ENCODE data around the gene TMEM59. TPM values are rescaled to one million over a fixed set of nuclear protein-coding genes. Genes with fewer than 3 reads are reported as not detected.
"Not testable (repeated sequence)": the region's sequence is repeated elsewhere in the genome, so short reads cannot be mapped to it uniquely, and the experiment has no call there.

The TMEM59 gene
- total RNA-seq, 2 donors from 2014 or later = 148 to 179 TPM

GRCh38 chr1:54002544-54003248, 50.3 kb downstream of the TMEM59 start:
- no peak overlapping the region for H3K4me3 Mint-ChIP-seq
- H3K9me3 Mint-ChIP-seq = peaks cover 2% of the 10 kb centered on the region in 2 donors
- ATAC-seq (replicated peaks in 1 of 2) (no peak), DNase-seq (no peak)
- H3K27me3 Mint-ChIP-seq (ENCODE audit: low read depth) = no peaks in the 10 kb centered on the region
- no peaks in the 10 kb centered on the region for H3K36me3 Mint-ChIP-seq (ENCODE audit: insufficient read depth in 2 of 2)
- no peak overlapping the region for H3K27ac Mint-ChIP-seq
- H3K4me1 Mint-ChIP-seq (ENCODE audit: low read depth) = no peaks in the 10 kb centered on the region

DNA sequence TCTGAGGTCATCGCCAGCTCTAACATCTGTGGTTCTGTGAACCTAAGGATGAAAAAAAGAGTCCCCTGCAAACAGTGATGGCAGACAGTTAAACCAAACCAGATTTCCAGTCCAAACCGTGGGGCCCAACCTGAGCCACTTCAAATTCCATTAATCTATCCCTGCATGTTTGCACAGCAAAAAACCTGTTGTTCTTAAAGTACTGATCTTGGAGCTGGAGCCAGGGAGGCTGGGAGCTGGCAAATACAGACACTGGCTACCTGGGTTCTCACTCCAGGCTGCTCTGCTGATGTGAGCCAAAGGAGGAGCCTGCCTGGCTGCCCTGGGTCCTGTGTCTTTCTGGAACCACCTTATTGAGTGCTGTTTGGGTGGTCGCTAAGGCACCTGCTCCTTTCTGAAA, 51.4 kb downstream of the TMEM59 start:
- H3K27ac Mint-ChIP-seq = no peak overlapping the region
- H3K4me3 Mint-ChIP-seq = no peak overlapping the region

DNA sequence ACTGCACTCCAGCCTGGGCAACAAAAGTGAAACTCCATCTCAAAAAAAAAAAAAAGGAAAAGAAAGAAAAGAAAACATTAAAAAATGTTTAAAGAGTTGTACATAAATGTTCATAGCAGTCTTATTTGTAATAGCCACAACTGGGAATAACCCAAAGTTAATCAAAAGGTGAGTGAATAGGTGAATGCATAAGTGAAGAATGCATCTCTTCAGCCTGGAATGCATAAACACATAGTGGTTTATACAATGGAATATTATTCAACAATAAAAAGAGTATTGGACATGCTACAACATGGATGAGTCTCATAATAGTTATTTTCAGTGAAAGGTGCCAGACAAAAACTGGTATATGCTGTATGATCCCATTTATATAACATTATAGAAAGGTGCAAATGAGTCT, 53.1 kb downstream of the TMEM59 start:
- no peak overlapping the region for H3K27ac Mint-ChIP-seq
- no peaks in the 10 kb centered on the region for H3K27me3 Mint-ChIP-seq (ENCODE audit: low read depth)
- no peaks in the 10 kb centered on the region for H3K4me1 Mint-ChIP-seq (ENCODE audit: low read depth)
- no peak for ATAC-seq (replicated peaks in 1 of 2)
- no peak overlapping the region for H3K4me3 Mint-ChIP-seq
- DNase-seq = no peak
- no peaks in the 10 kb centered on the region for H3K36me3 Mint-ChIP-seq (ENCODE audit: insufficient read depth in 2 of 2)
- peaks cover 2% of the 10 kb centered on the region in 2 donors for H3K9me3 Mint-ChIP-seq

More for the DNA sequence above, 51.4 kb downstream of the TMEM59 start:
- Mint-ChIP-seq H3K36me3 (ENCODE audit: insufficient read depth in 2 of 2) (no peaks in the 10 kb centered on the region), H3K9me3 (peaks cover 2% of the 10 kb centered on the region in 2 donors), H3K27me3 (ENCODE audit: low read depth) (no peaks in the 10 kb centered on the region), H3K4me1 (ENCODE audit: low read depth) (no peaks in the 10 kb centered on the region)
- DNase-seq = no peak
- no peak for ATAC-seq (replicated peaks in 1 of 2)

GRCh38 chr1:53998223-53998622, 54.8 kb downstream of the TMEM59 start:
- DNase-seq (no peak), ATAC-seq (replicated peaks in 1 of 2) (no peak)
- Mint-ChIP-seq H3K4me1 (ENCODE audit: low read depth) (no peaks in the 10 kb centered on the region), H3K36me3 (ENCODE audit: insufficient read depth in 2 of 2) (no peaks in the 10 kb centered on the region), H3K27me3 (ENCODE audit: low read depth) (no peaks in the 10 kb centered on the region), H3K4me3 (no peak overlapping the region), H3K27ac (no peak overlapping the region), H3K9me3 (peaks cover 2% of the 10 kb centered on the region in 2 donors)

DNA sequence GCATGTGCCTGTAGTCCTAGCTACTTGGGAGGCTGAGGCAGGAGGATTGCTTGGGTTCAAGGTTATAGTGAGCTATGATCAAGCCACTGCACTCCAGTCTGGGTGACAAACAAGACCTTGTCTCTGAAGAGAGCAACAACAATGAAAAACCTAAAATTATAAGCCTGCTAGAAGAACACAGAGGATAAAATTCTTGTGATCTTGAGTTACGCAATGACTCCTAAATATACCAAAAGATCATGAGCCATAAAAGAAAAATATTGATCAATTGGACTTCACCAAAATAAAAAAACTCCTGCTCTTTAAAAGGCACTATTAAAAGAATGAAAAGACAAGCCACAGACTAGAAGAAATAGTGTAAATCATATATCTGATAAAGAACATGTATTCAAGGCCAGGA, 57.3 kb downstream of the TMEM59 start:
- Mint-ChIP-seq H3K9me3 (no peaks in the 10 kb centered on the region), H3K4me1 (ENCODE audit: low read depth) (no peaks in the 10 kb centered on the region), H3K4me3 (no peak overlapping the region), H3K36me3 (ENCODE audit: insufficient read depth in 2 of 2) (no peaks in the 10 kb centered on the region), H3K27me3 (ENCODE audit: low read depth) (no peaks in the 10 kb centered on the region), H3K27ac (no peak overlapping the region)
- ATAC-seq (replicated peaks in 1 of 2) (no peak), DNase-seq (no peak)

DNA sequence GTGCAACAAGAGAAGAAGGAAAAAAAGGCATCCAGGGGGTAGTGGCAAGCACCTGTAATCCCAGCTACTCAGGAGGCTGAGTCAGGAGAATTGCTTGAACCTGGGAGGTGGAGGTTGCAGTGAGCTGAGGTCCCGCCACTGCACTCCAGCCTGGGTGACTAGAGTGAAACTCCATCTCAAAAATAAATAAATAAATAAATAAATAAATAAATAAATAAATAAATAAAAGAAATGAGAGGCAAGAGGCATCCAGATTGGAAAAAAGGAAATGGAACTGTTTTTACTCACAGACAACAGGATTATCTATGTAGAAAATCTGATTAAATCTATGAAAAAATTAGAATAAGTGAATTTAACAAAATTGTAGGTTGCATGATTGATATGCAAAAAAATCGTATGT, 58.5 kb downstream of the TMEM59 start:
- not testable (repeated sequence) for ATAC-seq (replicated peaks in 1 of 2); H3K4me1 Mint-ChIP-seq (ENCODE audit: low read depth); H3K9me3 Mint-ChIP-seq

GRCh38 chr1:53992085-53992874, 60.7 kb downstream of the TMEM59 start:
- Mint-ChIP-seq H3K27me3 (ENCODE audit: low read depth) (no peaks in the 10 kb centered on the region), H3K4me3 (no peak overlapping the region), H3K9me3 (no peaks in the 10 kb centered on the region), H3K27ac (no peak overlapping the region), H3K36me3 (ENCODE audit: insufficient read depth in 2 of 2) (no peaks in the 10 kb centered on the region), H3K4me1 (ENCODE audit: low read depth) (peaks cover 16% of the 10 kb centered on the region)
- no peak for ATAC-seq (replicated peaks in 1 of 2)
- DNase-seq = peak in 1 of 2 donors; percentile 13

More for the DNA sequence above, 58.5 kb downstream of the TMEM59 start:
- not testable (repeated sequence) for H3K27me3 Mint-ChIP-seq (ENCODE audit: low read depth); DNase-seq; H3K36me3 Mint-ChIP-seq (ENCODE audit: insufficient read depth in 2 of 2); H3K27ac Mint-ChIP-seq; H3K4me3 Mint-ChIP-seq

DNA sequence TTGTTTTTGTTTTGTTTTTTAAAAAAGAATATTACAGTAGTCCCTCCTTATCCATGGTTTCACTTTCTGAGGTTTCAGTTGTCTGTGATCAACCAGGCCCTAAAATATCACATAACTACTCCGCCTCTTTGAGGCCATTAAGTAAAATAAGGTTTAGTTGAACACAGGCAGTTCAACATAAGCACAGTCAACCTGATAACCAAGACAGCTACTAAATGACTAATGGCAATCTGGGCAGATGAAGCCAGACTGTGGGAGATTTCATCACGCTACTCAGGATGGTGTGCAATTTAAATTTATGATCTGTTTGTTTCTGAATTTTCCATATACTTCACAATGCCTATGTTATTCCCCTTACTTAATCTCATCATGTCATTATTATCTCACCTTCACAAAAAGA, 65.1 kb downstream of the TMEM59 start:
- Mint-ChIP-seq H3K36me3 (ENCODE audit: insufficient read depth in 2 of 2) (no peaks in the 10 kb centered on the region), H3K27ac (peak overlapping the region; percentile 77), H3K4me3 (peak overlapping the region in 1 of 2 donors; percentile 23), H3K27me3 (ENCODE audit: low read depth) (no peaks in the 10 kb centered on the region), H3K9me3 (no peaks in the 10 kb centered on the region), H3K4me1 (ENCODE audit: low read depth) (peaks cover 32% of the 10 kb centered on the region)
- DNase-seq = peak; percentile 14 to 17
- peak; percentile 93 to 96 for ATAC-seq (replicated peaks in 1 of 2)

DNA sequence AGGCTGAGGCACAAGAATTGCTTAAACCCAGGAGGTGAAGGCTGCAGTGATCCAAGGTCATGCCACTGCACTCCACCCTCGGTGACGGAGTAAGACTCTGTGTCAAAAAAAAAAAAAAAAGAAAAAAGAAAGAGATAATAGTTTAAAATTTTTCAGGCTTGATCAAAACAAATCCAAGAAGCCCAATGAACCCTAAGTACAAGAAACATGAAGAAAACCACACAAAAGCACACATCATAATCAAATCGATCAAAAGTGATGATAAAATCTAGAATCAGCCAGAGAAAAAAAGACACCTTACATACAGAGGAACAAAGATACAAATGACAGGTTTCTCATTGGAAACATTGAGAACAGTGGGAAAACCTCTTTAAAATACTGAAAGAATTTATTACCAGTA, 66.5 kb downstream of the TMEM59 start:
- Mint-ChIP-seq H3K9me3 (no peaks in the 10 kb centered on the region), H3K4me3 (no peak overlapping the region), H3K4me1 (ENCODE audit: low read depth) (peaks cover 32% of the 10 kb centered on the region), H3K27me3 (ENCODE audit: low read depth) (no peaks in the 10 kb centered on the region), H3K27ac (no peak overlapping the region), H3K36me3 (ENCODE audit: insufficient read depth in 2 of 2) (no peaks in the 10 kb centered on the region)
- DNase-seq (no peak), ATAC-seq (replicated peaks in 1 of 2) (no peak)

- H3K4me3 Mint-ChIP-seq = no peak overlapping the region
- H3K27me3 Mint-ChIP-seq (ENCODE audit: low read depth) = no peaks in the 10 kb centered on the region
- no peak overlapping the region for H3K27ac Mint-ChIP-seq
- DNase-seq = no peak
- no peaks in the 10 kb centered on the region for H3K36me3 Mint-ChIP-seq (ENCODE audit: insufficient read depth in 2 of 2)
- no peak for ATAC-seq (replicated peaks in 1 of 2)
- H3K4me1 Mint-ChIP-seq (ENCODE audit: low read depth) = peaks cover 32% of the 10 kb centered on the region
- no peaks in the 10 kb centered on the region for H3K9me3 Mint-ChIP-seq
Measured at GRCh38 chr1:53984726-53985125, 68.3 kb downstream of the TMEM59 start.

- Mint-ChIP-seq H3K36me3 (ENCODE audit: insufficient read depth in 2 of 2) (no peaks in the 10 kb centered on the region), H3K4me3 (no peak overlapping the region), H3K27ac (no peak overlapping the region), H3K4me1 (ENCODE audit: low read depth) (peaks cover 20% of the 10 kb centered on the region), H3K27me3 (ENCODE audit: low read depth) (no peaks in the 10 kb centered on the region), H3K9me3 (no peaks in the 10 kb centered on the region)
- DNase-seq (no peak), ATAC-seq (replicated peaks in 1 of 2) (no peak)
Measured at GRCh38 chr1:53982763-53983104, 70.3 kb downstream of the TMEM59 start.

GRCh38 chr1:53982034-53982762, 70.8 kb downstream of the TMEM59 start:
- Mint-ChIP-seq H3K36me3 (ENCODE audit: insufficient read depth in 2 of 2) (no peaks in the 10 kb centered on the region), H3K9me3 (no peaks in the 10 kb centered on the region), H3K4me1 (ENCODE audit: low read depth) (peaks cover 15% of the 10 kb centered on the region), H3K4me3 (peak overlapping the region in 1 of 2 donors; percentile 19), H3K27ac (no peak overlapping the region), H3K27me3 (ENCODE audit: low read depth) (no peaks in the 10 kb centered on the region)
- no peak for ATAC-seq (replicated peaks in 1 of 2)
- no peak for DNase-seq

DNA sequence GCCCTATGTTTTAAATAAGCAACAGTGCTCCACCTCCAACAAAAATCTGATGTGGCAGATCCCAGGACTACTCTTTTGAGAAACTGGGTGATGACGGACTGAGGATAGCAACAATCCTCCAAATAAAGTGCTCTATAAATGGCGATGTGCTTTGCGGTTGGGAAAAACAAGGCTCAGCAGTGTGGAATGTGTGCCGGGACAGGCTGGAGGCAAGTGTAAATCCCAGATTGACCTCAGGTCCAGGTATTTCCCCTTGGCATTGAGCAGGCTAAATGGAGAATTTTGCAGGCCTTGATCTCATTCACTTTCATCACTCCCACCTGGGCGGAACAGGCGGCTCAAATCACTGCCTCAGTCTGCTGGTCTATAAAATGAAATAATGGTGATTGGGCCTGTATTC, 71.8 kb downstream of the TMEM59 start:
- Mint-ChIP-seq H3K4me1 (ENCODE audit: low read depth) (peaks cover 6% of the 10 kb centered on the region), H3K27ac (no peak overlapping the region), H3K36me3 (ENCODE audit: insufficient read depth in 2 of 2) (no peaks in the 10 kb centered on the region), H3K27me3 (ENCODE audit: low read depth) (no peaks in the 10 kb centered on the region), H3K9me3 (no peaks in the 10 kb centered on the region), H3K4me3 (no peak overlapping the region)
- no peak for DNase-seq
- no peak for ATAC-seq (replicated peaks in 1 of 2)

All from activated T-cell treated with anti-CD3 and anti-CD28 coated beads, Interleukin-2, amount 50 U/mL, for 72 hours (primary cell).